Right renal pelvis (tissue), 4 donors: ENCODE measurements around the gene CCDC7. TPM values are rescaled to one million over a fixed set of nuclear protein-coding genes. Genes with fewer than 3 reads are reported as not detected.
"Not testable (repeated sequence)": the region's sequence is repeated elsewhere in the genome, so short reads cannot be mapped to it uniquely, and the experiment has no call there.

Experiments used
- DNase-seq, 4 donors: peaks; one replicate each; pipeline ENCODE4 v3.0.0-alpha.2; 2013; ENCODE audit warnings: low read depth in 4 of 4, low spot score in 3 of 4, missing footprints in 1 of 4
- polyA plus RNA-seq, 4 donors: library from polyadenylated mRNA; unstranded; fragments of 120-200 nt; gene quantifications; one replicate each; pipeline ENCODE4 v1.2.1, GENCODE V29; 2013; ENCODE audit not compliant: insufficient read length in 4 of 4

CCDC7 gene
- polyA plus RNA-seq, 4 donors: 3.9 to 6.6 (median 5.4) TPM

DNA sequence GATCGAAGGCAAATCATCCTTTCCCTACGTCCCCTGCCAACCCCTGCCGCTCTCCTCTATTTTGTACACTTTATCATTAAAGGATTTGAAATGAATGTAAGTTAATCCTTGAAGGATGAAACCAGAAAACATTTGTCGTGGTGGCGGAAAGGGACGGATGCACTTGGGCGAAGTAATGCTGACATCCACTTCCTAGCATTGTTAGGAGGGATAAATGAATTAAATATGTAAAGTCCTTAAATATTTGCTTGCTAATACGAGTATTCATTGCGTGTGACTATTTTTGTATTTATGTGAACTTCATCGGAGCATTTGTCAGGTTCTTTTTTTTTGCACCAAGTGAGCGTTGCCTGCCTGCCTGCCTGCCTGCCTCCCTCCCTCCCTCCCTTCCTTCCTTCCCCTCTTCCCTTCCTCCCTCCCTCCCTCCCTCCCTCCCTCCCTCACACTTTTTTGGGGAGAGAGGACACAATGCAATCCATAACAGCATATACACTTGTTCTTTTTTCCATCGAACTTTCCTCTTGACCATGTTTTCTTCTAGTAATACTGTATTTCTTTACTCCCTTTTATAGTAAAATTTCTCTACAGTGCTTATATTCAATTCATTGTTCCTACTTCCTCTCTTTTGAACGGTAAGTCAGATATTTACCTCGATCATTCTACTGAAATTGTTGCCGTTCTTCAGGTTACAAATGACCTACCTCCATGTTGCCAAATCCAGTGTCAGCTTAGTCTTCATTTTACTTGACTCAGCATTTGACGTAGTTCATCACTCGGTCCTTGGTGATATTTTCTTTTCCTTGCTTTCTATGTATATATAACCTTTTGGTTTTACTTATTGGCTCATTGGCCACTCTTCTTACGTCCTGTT, 831 bp downstream of the CCDC7 start:
- peak; percentile 22 to 64 (median 41) for DNase-seq

DNA sequence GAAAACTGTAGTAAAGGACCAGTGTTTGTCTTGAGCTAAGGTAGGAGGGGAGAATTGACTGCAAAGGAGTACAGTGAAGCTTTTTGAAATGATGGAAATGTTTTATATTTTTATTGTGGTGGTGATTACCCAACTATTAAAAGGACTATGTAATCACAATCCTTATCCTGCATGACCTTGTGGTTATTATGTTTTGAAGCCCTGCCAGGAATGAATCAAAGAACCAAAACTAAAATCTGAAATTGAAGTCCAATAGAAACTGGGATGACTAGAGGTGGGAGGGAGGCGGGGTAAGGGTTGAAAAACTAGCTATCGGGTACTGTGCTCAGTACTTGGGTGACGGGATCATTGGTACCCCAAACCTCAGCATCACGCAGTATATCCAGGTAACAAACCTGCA, 8.2 kb downstream of the CCDC7 start:
- DNase-seq: no peak

DNA sequence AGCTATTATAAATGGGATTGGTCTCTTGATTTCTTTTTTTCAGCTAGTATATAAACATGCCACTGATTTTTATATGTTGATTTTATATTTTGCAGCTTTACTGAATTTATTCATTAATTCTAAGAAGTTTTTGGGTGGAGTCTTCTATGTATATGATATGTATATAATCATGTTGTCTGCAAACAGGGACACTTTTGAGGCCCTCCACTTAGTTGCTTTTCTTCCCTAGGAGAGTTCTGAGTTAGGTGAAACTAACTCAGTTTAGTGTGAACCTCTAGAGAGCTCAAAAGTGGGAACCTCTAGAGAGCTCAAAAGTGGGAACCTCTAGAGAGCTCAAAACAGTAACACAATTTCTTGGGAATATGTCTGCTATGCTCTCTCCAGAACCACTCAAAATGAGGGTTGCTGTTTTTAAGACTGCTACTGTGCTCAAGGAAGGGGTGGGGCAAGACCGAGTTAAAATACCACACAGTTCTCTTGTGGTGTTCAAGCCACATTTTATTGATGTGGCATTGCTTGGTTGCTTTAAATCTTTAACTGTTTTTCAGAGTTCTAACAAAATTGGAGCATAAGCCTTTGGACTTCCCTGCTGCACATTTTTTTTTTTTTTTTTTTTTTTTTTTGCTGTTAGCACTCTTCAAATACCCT, 13.2 kb downstream of the CCDC7 start:
- no peak for DNase-seq

DNA sequence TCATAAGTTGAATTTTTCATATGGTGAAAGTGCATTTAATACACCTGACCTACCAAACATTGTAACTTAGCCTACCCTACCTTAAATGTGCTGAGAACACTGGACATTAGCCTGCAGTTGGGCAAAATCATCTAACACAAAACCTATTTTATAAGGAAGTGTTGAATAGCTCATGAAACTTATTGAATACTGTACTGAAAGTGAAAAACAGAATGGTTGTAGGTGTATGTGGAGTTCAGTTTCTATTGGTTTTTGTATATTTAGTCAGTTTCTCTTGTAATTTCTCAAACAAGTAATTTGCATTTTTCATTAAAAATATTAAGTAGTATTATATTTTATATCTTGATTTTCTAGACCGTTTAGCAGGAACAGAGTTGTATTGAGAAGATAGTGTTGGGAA, 15.3 kb downstream of the CCDC7 start:
- no peak for DNase-seq

DNA sequence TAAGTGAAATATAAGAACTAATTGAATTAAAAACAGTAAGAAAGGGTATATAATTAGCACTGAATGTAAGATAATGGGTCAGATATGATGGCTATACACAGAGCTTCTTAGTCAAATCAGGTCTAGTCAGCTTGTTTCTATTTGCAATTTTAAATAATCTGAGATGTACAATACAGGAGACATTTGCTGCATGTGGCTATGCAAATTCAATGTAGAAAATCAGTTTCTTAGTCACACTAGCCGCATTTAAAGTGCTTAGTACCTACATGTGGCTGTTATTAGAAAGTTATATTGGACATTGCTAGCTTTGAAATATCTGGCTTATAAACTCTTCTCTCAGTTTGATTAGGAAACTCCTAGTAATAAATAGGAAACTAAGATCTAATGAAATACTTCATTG, 25.3 kb downstream of the CCDC7 start:
- DNase-seq: no peak

DNA sequence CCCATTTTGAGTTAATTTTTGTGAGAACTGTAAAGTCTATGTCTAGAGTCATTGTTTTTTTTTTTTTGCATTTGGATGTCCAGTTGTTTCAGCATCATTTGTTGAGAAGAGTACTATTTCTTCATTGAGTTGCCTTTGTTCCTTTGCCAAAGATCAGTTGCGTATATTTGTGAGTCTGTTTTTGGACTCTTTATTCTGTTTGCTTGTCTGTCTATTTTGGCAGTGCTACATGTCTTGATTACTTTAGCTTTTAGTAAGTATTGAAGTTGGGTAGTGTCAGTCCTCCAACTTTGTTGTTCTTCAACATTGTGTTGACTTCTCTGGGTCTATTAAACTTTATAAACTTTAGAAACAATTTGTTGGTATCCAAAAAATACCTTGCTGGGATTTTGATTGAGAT, 31.6 kb downstream of the CCDC7 start:
- DNase-seq: no peak

DNA sequence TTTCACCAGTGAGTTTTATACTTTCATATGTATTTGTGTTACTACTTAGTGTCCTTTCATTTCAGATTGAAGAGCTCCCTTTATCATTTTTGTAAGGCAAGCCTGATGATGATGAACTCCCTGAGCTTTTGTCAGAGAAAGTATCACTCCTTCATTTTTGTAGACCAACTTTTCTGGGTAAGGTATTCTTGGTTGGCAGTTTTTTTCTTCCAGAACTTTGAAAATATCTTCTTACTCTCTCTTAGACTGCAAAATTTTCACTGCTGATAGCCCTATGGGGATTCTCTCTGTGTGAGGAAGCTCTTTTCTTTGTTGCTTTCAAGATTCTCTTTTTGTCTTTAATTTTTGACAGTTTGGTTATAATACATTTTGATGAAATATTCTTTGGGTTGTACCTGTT, 35.7 kb downstream of the CCDC7 start:
- no peak for DNase-seq

DNA sequence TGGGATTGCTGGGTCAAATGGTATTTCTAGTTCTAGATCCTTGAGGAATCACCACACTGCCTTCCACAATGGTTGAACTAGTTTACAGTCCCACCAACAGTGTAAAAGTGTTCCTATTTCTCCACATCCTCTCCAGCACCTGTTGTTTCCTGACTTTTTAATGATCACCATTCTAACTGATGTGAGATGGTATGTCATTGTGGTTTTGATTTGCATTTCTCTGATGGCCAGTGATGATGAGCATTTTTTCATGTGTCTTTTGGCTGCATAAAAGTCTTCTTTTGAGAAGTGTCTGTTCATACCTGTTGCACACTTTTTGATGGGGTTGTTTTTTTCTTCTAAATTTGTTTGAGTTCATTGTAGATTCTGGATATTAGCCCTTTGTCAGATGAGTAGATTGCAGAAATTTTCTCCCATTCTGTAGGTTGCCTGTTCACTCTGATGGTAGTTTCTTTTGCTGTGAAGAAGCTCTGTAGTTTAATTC, 37.1 kb downstream of the CCDC7 start:
- not testable (repeated sequence) for DNase-seq

DNA sequence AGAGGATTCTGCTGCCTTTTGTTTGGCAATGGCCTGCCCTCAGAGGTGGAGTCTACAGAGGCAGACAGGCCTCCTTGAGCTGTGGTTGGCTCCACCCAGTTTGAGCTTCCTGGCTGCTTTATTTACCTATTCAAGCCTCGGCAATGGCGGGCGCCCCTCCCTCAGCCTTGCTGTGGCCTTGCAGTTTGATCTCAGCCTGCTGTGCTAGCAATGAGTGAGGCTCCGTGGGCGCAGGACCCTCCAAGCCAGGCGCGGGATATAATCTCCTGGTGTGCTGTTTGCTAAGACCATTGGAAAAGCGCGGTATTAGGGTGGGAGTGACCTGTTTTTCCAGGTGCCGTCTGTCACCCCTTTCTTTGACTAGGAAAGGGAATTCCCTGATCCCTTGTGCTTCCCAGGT, 42.1 kb downstream of the CCDC7 start:
- DNase-seq: not testable (repeated sequence)

DNA sequence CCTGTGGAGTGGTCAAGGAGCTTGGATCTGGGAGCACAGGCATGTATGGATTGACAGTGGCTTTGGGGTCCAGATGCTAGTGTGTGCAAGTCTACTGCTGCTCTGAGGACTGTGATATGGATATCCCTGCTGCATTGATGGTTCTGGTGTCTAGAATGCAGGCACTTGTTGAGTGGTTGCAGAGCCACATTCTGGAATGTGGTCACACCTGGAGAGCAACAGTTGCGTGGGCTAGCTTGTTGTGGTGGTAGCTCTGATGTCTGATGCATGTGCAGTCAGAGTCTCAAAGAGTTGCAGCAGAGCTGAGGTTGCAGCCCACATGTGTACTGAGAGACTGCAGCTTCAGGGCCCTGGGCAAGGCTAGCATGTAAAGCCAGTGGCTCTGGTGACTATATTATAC, 43.2 kb downstream of the CCDC7 start:
- no peak for DNase-seq

DNA sequence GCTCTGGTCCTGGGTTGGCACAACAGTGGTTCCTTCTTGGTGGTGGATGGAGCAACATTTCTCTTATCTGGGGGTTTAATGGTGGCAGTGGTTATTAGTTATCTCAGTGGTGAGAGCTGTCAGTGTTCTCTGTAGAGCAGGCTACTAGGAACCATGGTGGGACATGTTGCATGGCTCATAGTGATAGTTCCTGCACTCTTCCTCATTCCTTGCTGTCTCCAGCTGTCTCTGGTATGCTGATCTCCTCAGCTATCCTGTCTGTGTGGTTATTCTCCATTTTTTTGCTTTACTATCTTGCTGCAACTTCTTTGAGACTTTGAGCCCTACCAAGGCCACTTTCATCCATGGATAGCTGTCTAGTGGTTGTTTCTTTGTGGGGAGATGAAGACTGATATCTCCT, 44.0 kb downstream of the CCDC7 start:
- DNase-seq: no peak

DNA sequence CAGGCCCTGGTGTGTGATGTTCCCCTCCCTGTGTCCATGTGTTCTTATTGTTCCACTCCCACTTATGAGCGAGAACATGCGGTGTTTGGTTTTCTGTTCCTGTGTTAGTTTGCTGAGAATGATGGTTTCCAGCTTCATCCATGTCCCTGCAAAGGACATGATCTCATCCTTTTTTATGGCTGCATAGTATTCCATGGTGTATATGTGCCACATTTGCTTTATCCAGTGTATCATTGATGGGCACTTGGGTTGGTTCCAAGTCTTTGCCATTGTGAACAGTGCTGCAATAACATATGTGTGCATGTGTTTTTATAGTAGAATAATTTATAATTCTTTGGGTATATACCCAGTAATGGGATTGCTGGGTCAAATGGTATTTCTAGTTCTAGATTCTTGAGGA, 48.6 kb downstream of the CCDC7 start:
- not testable (repeated sequence) for DNase-seq

DNA sequence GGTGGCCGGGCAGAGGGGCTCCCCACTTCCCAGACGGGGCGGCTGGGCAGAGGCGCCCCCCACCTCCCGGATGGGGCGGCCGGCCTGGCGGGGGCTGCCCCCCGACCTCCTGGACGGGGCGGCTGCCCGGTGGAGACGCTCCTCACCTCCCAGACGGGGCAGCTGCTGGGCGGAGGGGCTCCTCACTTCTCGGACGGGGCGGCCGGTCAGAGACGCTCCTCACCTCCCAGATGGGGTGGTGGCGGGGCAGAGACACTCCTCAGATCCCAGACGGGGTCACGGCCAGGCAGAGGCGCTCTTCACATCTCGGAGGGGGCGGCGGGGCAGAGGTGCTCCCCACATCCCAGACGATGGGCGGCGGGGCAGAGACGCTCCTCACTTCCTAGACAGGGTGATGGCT, 54.2 kb downstream of the CCDC7 start:
- not testable (repeated sequence) for DNase-seq

DNA sequence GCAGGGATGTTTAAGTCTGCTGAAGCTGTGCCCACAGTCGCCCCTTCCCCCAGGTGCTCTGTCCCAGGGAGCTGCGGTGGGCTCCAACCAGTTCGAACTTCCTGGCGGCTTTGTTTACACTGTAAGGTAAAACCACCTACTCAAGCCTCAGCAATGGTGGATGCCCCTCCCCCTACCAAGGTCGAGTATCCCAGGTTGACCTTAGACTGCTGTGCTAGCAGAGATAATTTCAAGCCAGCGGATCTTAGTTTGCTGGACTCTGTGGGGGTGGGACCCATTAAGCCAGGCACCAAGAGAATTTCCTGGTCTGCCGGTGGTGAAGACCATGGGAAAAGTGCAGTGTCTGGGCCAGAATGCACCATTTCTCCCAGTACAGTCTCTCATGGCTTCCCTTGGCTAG, 56.0 kb downstream of the CCDC7 start:
- no peak for DNase-seq

DNA sequence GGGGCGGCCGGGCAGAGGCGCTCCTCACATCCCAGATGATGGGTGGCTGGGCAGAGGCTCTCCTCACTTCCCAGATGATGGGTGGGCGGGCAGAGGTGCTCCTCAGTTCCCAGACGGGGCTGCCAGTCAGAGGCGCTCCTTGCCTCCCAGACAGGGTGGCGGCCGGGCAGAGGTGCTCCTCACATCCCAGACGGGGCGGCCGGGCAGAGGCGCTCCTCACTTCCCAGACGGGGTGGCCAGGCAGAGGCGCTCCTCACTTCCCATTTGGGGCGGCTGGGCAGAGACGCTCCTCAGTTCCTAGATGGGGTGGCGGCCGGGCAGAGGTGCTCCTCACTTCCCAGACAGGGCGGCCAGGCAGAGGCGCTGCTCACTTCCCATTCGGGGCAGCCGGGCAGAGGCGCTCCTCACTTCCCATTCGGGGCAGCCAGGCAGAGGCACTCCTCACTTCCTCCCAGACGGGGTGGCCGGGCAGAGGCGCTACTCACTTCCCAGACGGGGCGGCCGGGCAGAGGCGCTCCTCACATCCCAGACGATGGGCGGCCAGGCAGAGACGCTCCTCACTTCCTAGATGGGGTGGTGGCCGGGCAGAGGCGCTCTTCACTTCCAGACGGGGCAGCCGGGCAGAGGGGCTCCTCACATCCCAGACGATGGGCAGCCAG, 60.0 kb downstream of the CCDC7 start:
- not testable (repeated sequence) for DNase-seq

DNA sequence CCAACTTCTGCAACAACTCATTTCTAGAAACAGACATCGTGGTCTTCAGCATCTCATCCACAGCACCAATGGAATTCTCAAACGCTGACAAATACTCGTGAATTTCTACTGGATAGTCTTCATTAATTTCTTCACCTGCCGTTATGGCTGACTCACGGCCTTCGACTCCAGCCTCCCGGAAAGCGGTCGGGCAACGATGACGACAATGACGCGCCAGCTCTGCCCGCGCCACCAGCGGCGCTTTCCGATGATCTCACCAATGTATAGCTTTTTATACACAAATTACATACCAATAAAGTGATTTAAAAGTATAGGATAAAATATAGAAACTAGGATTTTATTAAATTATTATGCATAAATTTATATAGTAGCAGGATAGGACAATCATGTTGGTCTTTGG, 65.7 kb downstream of the CCDC7 start:
- DNase-seq: no peak

DNA sequence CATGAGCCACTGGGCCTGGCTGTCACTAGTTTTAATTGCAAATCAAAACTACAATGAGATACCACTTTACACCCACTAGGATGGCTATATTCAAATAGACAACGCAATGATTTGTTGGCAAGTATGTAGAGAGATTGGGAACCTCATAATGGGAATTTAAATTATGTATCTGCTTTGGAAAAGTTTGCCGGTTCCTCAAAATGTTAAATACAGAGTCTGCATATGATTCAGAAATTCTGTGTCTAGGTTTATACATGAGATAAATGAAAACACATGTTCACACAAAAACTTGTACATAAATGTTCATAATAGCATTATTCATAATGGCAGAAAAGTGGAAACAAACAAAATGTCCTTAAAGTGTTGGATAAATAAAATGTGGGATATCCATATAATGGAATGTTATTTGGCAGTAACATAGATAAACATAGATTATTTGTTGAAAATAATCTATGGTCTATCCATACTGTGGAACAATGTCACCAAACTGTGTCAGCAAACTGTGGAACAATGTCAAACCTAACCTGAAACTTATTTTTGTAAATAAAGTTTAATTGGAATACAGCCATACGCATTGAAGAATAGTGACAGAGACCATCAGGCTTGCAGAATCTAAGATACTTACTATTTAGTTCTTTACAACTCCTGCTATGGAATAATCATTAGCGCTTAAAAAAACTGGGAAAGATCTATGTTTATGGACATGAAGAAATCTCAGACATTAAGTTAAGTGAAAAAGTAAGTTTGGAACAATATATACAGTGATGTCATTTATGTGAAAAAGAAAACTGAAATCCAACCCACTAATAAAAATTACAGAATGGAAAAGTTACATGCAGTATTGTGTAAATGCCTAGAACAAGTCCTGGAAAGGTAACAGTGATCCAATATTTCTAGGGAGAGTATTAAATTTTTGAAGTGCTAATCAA, 70.9 kb downstream of the CCDC7 start:
- no peak for DNase-seq

DNA sequence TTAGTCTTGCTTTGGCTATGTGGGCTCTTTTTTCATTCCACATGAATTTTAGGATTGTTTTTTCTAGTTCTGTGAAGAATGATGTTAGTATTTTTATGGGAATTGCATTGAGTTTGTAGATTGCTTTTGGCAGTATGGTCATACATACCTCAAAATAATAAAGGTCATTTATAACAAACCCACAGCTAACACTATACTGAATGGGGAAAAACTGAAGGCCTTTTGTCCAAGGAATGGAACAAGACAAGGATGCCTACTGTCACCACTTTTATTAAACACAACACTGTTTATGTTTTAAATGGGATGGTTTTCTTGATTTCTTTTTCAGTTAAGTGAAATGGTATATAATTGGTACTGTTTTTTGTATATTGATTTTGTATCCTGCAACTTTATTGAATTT, 84.3 kb downstream of the CCDC7 start:
- DNase-seq: no peak

DNA sequence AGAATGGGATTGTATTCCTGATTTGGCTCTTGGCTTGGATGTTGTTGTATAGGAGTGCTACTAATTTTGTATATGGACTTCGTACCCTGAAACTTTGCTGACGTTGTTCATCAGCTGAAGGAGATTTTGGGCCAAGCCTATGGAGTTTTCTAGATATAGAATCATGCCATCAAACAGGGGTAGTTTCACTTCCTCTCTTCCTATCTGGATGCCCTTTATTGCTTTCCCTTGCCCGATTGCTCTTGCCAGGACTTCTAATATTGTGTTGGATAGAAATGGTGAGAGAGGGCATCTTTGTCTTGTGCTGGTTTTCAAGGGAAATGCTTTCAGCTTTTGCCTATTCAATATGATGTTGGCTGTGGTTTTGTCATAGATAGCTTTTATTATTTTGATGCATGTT, 92.3 kb downstream of the CCDC7 start:
- DNase-seq: no peak

DNA sequence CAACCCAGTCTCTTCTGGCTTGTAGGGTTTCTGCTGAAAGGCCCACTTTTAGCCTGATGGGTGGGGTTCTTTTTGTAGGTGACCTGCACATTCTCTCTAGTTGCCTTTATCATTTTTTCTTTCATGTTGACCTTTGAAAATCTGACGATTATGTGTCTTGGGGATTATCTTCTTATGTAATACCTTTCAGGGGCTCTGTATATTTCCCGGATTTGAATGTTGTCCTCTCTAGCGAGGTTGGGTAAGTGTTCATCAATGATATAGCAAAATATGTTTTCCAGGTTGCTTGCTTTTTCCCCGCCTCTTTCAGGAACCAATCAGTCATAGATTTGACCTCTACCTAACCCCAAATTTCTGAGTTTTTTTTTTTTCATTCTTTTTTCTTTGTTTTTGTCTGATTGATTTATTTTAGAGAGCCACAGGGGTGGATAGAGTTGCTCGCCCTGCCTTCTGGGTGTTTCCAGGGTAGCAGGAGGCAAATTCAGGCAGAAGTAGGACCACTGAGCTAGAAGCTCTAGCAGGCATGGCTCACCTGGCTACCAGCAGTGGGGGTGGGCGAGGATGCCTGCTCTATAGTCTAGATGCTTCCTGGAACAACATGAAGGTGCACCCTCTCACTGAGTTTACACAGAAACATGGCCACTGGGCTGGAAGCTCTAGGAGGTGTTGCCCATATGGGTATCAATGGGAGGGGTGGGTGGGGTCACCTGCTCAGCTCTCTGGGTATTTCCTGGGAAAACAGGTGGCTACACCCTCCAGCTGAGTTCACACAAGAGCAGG, 94.9 kb downstream of the CCDC7 start:
- DNase-seq: no peak
